ENCODE data around the gene BLOC1S4. TPM values are rescaled to one million over a fixed set of nuclear protein-coding genes. Genes with fewer than 3 reads are reported as not detected.

Gene BLOC1S4
- total and polyA plus RNA-seq, 2 donors (not counting 1 experiment from before 2014, with no cell fraction given): 26.3 to 35.5 TPM

DNA sequence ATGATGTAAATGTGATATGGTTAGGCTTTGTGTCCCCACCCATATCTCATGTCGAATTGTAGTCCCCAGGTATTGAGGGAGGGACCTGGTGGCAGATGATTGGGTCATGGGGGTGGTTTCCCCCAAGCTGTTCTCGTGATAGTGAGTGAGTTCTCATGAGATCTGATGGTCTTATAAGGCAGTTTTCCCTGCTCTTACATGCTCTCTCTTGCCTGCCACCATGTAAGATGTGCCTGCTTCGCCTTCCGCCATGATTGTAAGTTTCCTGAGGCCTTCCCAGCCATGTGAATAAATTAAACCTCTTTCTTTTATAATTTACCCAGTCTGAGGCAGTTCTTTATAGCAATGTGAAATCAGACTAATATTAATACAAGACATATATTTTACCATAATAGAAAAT is 23.9 kb downstream of the BLOC1S4 start:
- ChIA-PET POLR2A (no interaction called here), CTCF (no interaction called here)
- Histone ChIP-seq H3K36me3 (replicated peaks in 1 of 2; ENCODE audit: control extremely low read depth in 1 of 2, control insufficient read depth in 1 of 2, extremely low read depth in 1 of 2, insufficient read depth in 2 of 2, low read length in 1 of 2) (no peaks in the 10 kb centered on the region), H3K4me1 (ENCODE audit: control insufficient read depth in 2 of 2, insufficient read depth in 2 of 2, low read length in 2 of 2) (no peaks in the 10 kb centered on the region), H3K27me3 (replicated peaks in 1 of 4; ENCODE audit: control extremely low read depth in 1 of 4, control insufficient read depth in 3 of 4, insufficient read depth in 4 of 4, low read length in 3 of 4) (no peaks in the 10 kb centered on the region), H3K9me3 (ENCODE audit: control extremely low read depth in 1 of 3, control insufficient read depth in 2 of 3, insufficient read depth in 1 of 3, low read length in 2 of 3) (peaks cover 0 to 1% (median 0%) of the 10 kb centered on the region in 3 donors), H3K9ac (ENCODE audit: low read length) (no peak overlapping the region), H2AFZ (ENCODE audit: insufficient read depth, low read depth, low read length, poor library complexity, severe bottlenecking) (no peak overlapping the region), H3K4me2 (replicated peaks; ENCODE audit: low read depth, low read length, poor library complexity, severe bottlenecking) (no peak overlapping the region), H3K79me2 (ENCODE audit: control insufficient read depth, insufficient read depth, low read length) (no peaks in the 10 kb centered on the region), H3K27ac (ENCODE audit: low read length in 2 of 2) (no peak overlapping the region), H3K4me3 (ENCODE audit: control extremely low read depth in 1 of 5, extremely low read depth in 1 of 5, insufficient read depth in 1 of 5, low read depth in 2 of 5, low read length in 4 of 5) (no peak overlapping the region), H4K20me1 (ENCODE audit: control insufficient read depth, insufficient read depth, low read length, poor library complexity, severe bottlenecking) (no peaks in the 10 kb centered on the region)
- intact Hi-C loops (cut with micrococcal nuclease): no loop called here
- Mint-ChIP-seq H3K9me3 (ENCODE audit: insufficient read depth) (no peaks in the 10 kb centered on the region), H3K27me3 (peaks cover 21% of the 10 kb centered on the region), H3K4me1 (no peaks in the 10 kb centered on the region), H3K27ac (no peak overlapping the region), H3K4me3 (no peak overlapping the region)
- WGBS (ENCODE audit: insufficient coverage): 100% methylated on average over 1 of the region's 4 CpGs
- no peak for ATAC-seq (ENCODE audit: low read depth)
- DNase-seq: no peak
- TF ChIP-seq EZH2 (IDR thresholded peaks at IDR 0.05; ENCODE audit: borderline replicate concordance, insufficient read depth, low read depth, low read length, poor library complexity, severe bottlenecking): no peak
- TF ChIP-seq, protein P1, sequence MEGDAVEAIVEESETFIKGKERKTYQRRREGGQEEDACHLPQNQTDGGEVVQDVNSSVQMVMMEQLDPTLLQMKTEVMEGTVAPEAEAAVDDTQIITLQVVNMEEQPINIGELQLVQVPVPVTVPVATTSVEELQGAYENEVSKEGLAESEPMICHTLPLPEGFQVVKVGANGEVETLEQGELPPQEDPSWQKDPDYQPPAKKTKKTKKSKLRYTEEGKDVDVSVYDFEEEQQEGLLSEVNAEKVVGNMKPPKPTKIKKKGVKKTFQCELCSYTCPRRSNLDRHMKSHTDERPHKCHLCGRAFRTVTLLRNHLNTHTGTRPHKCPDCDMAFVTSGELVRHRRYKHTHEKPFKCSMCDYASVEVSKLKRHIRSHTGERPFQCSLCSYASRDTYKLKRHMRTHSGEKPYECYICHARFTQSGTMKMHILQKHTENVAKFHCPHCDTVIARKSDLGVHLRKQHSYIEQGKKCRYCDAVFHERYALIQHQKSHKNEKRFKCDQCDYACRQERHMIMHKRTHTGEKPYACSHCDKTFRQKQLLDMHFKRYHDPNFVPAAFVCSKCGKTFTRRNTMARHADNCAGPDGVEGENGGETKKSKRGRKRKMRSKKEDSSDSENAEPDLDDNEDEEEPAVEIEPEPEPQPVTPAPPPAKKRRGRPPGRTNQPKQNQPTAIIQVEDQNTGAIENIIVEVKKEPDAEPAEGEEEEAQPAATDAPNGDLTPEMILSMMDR (IDR thresholded peaks at IDR 0.05): no peak

- H3K9me3 ChIP-seq (ENCODE audit: control extremely low read depth in 1 of 3, control insufficient read depth in 2 of 3, insufficient read depth in 1 of 3, low read length in 2 of 3): peaks cover 0 to 1% (median 0%) of the 10 kb centered on the region in 3 donors
- H3K4me3 ChIP-seq (ENCODE audit: control extremely low read depth in 1 of 5, extremely low read depth in 1 of 5, insufficient read depth in 1 of 5, low read depth in 2 of 5, low read length in 4 of 5): no peak overlapping the region
- WGBS (ENCODE audit: insufficient coverage): 97% methylated on average over 8 of the region's 8 CpGs
- no peak for DNase-seq
- Mint-ChIP-seq H3K9me3 (ENCODE audit: insufficient read depth) (no peaks in the 10 kb centered on the region), H3K4me1 (no peaks in the 10 kb centered on the region), H3K27ac (no peak overlapping the region), H3K4me3 (no peak overlapping the region), H3K27me3 (peaks cover 23% of the 10 kb centered on the region)
- TF ChIP-seq, protein P1 (IDR thresholded peaks at IDR 0.05): no peak
- TF ChIP-seq EZH2 (IDR thresholded peaks at IDR 0.05; ENCODE audit: borderline replicate concordance, insufficient read depth, low read depth, low read length, poor library complexity, severe bottlenecking): no peak
- intact Hi-C loops (cut with micrococcal nuclease): no loop called here
- H2AFZ ChIP-seq (ENCODE audit: insufficient read depth, low read depth, low read length, poor library complexity, severe bottlenecking): no peak overlapping the region
- no peaks in the 10 kb centered on the region for H4K20me1 ChIP-seq (ENCODE audit: control insufficient read depth, insufficient read depth, low read length, poor library complexity, severe bottlenecking)
- ATAC-seq (ENCODE audit: low read depth): no peak
- H3K4me1 ChIP-seq (ENCODE audit: control insufficient read depth in 2 of 2, insufficient read depth in 2 of 2, low read length in 2 of 2): no peaks in the 10 kb centered on the region
- H3K79me2 ChIP-seq (ENCODE audit: control insufficient read depth, insufficient read depth, low read length): no peaks in the 10 kb centered on the region
- no peak overlapping the region for H3K9ac ChIP-seq (ENCODE audit: low read length)
- ChIA-PET CTCF (no interaction called here), POLR2A (no interaction called here)
- no peak overlapping the region for H3K4me2 ChIP-seq (replicated peaks; ENCODE audit: low read depth, low read length, poor library complexity, severe bottlenecking)
- no peaks in the 10 kb centered on the region for H3K27me3 ChIP-seq (replicated peaks in 1 of 4; ENCODE audit: control extremely low read depth in 1 of 4, control insufficient read depth in 3 of 4, insufficient read depth in 4 of 4, low read length in 3 of 4)
- H3K27ac ChIP-seq (ENCODE audit: low read length in 2 of 2): no peak overlapping the region
- no peaks in the 10 kb centered on the region for H3K36me3 ChIP-seq (replicated peaks in 1 of 2; ENCODE audit: control extremely low read depth in 1 of 2, control insufficient read depth in 1 of 2, extremely low read depth in 1 of 2, insufficient read depth in 2 of 2, low read length in 1 of 2)
Measured at GRCh38 chr4:6740347-6740746, 24.4 kb downstream of the BLOC1S4 start.
